Liver (tissue), 9 donors: Measurements from ENCODE around the gene PIK3R3. TPM values are rescaled to one million over a fixed set of nuclear protein-coding genes. Genes with fewer than 3 reads are reported as not detected.

ENCODE experiments used
- DNase-seq: peaks from one replicate; pipeline ENCODE4 v3.0.0-alpha.2; 2017; ENCODE audit warnings: low spot score
- H3K27ac ChIP-seq, 2 donors: one replicate each; pipeline ENCODE4 v1.7.0; 2013; ENCODE audit warnings: inconsistent platforms in 2 of 2, low read length in 2 of 2, control low read depth in 1 of 2, low read depth in 1 of 2, mild to moderate bottlenecking in 1 of 2
- H3K27me3 ChIP-seq, 4 donors: one replicate each; pipeline versions ENCODE4 v1.6.1 to v1.7.0; 2013; ENCODE audit warnings: low read length in 3 of 4, inconsistent platforms in 1 of 4, mild to moderate bottlenecking in 1 of 4, moderate library complexity in 1 of 4; ENCODE audit not compliant: control insufficient read depth in 4 of 4, insufficient read depth in 4 of 4
- H3K36me3 ChIP-seq, 4 donors: one replicate each; pipeline versions ENCODE4 v1.6.1 to v1.7.0; 2013; ENCODE audit warnings: low read length in 3 of 4, mild to moderate bottlenecking in 3 of 4, low read depth in 1 of 4, moderate library complexity in 1 of 4; ENCODE audit not compliant: control insufficient read depth in 4 of 4, insufficient read depth in 3 of 4
- H3K4me1 ChIP-seq, 4 donors: one replicate each; pipeline versions ENCODE4 v1.6.1 to v1.7.0; 2013; ENCODE audit warnings: low read length in 3 of 4, mild to moderate bottlenecking in 3 of 4, moderate library complexity in 1 of 4; ENCODE audit not compliant: control insufficient read depth in 4 of 4, insufficient read depth in 4 of 4
- H3K4me3 ChIP-seq, 3 donors: one replicate each; pipeline versions ENCODE4 v1.6.1 to v1.7.0; 2013; ENCODE audit warnings: low read length in 3 of 3, control low read depth in 1 of 3, low read depth in 1 of 3, mild to moderate bottlenecking in 1 of 3
- H3K9ac ChIP-seq, 2 donors: one replicate each; pipeline ENCODE4 v1.7.0; 2013; ENCODE audit warnings: low read length in 2 of 2, mild to moderate bottlenecking in 2 of 2, moderate library complexity in 2 of 2, control low read depth in 1 of 2, low read depth in 1 of 2
- H3K9me3 ChIP-seq, 4 donors: one replicate each; pipeline versions ENCODE4 v1.6.1 to v1.7.0; 2013; ENCODE audit warnings: low read length in 3 of 4; ENCODE audit not compliant: control insufficient read depth in 4 of 4
- EGR1 ChIP-seq, 2 donors: IDR thresholded peaks; 2 replicates each; pipeline ENCODE4 v1.6.1; 2016 to 2018; ENCODE audit warnings: antibody characterized with exemption in 2 of 2, low read depth in 2 of 2
- FOXA1 ChIP-seq: IDR thresholded peaks from 2 replicates; pipeline ENCODE4 v1.6.1; 2016; ENCODE audit warnings: antibody characterized with exemption
- FOXA2 ChIP-seq: IDR thresholded peaks from 2 replicates; pipeline ENCODE4 v1.6.1; 2016; ENCODE audit warnings: antibody characterized with exemption
- GABPA ChIP-seq, 2 donors: IDR thresholded peaks in 1 of 2; conservative IDR thresholded peaks in 1 of 2; 2 replicates each; pipeline ENCODE4 v1.6.1; 2016; ENCODE audit warnings: antibody characterized with exemption in 2 of 2, mild to moderate bottlenecking in 1 of 2, moderate library complexity in 1 of 2
- HNF4A ChIP-seq, 2 donors: conservative IDR thresholded peaks; 2 replicates each; pipeline ENCODE4 v1.6.1; 2016; ENCODE audit warnings: antibody characterized with exemption in 2 of 2, mild to moderate bottlenecking in 2 of 2
- HNF4G ChIP-seq: IDR thresholded peaks from 2 replicates; pipeline ENCODE4 v1.6.1; 2016; ENCODE audit warnings: antibody characterized with exemption
- JUND ChIP-seq, 2 donors: IDR thresholded peaks; 2 replicates each; pipeline ENCODE4 v1.6.1; 2016; ENCODE audit warnings: antibody characterized with exemption in 2 of 2
- NR2F2 ChIP-seq: IDR thresholded peaks from 2 replicates; pipeline ENCODE4 v1.6.1; 2016; ENCODE audit warnings: antibody characterized with exemption
- RAD21 ChIP-seq, 2 donors: IDR thresholded peaks; 2 replicates each; pipeline ENCODE4 v1.6.1; 2016; ENCODE audit warnings: antibody characterized with exemption in 2 of 2, mild to moderate bottlenecking in 2 of 2
- RXRA ChIP-seq, 2 donors: IDR thresholded peaks; 2 replicates each; pipeline ENCODE4 v1.6.1; 2017 to 2018; ENCODE audit warnings: antibody characterized with exemption in 2 of 2, mild to moderate bottlenecking in 1 of 2
- SP1 ChIP-seq: IDR thresholded peaks from 2 replicates; pipeline ENCODE4 v1.6.1; 2018; ENCODE audit warnings: antibody characterized with exemption, mild to moderate bottlenecking
- TAF1 ChIP-seq: conservative IDR thresholded peaks from 2 replicates; pipeline ENCODE4 v1.6.1; 2016; ENCODE audit warnings: antibody characterized with exemption, mild to moderate bottlenecking
- YY1 ChIP-seq: IDR thresholded peaks from 2 replicates; pipeline ENCODE4 v1.6.1; 2016; ENCODE audit warnings: antibody characterized with exemption, mild to moderate bottlenecking
- WGBS: extraction: QIAGEN DNeasy Blood & Tissue Kit; methylation state at CpG from one replicate; pipeline ENCODE4 v1.1.7; 2013; 5-methylcytosine and 5-hydroxymethylcytosine counted together
- polyA plus RNA-seq, 2 donors: library from polyadenylated mRNA; stranded (reverse) in 1 of 2; unstranded in 1 of 2; fragments of 200-250 nt in 1 of 2; fragments of >200 nt in 1 of 2; fragmentation: Nextera tagmentation in 1 of 2; extraction: Ambion mirVana in 1 of 2; gene quantifications; one replicate each; pipeline versions ENCODE4 v1.2.1 to v1.2.3, GENCODE V29; 2013 to 2015
- total RNA-seq, 2 donors: library from RNA; depleted of rRNA; stranded (reverse); fragments of >200 nt; gene quantifications; one replicate each; pipeline ENCODE4 v1.2.3, GENCODE V29; 2014
- TF ChIP-seq, protein P1 (sequence below): IDR thresholded peaks from 2 replicates; pipeline ENCODE4 v1.6.1; 2016; ENCODE audit warnings: antibody characterized with exemption, mild to moderate bottlenecking
- TF ChIP-seq, protein P2 (sequence below): IDR thresholded peaks from 2 replicates; pipeline ENCODE4 v1.6.1; 2016; ENCODE audit warnings: antibody characterized with exemption
- TF ChIP-seq, protein P3 (sequence below): fragments of 150-350 bp; IDR thresholded peaks from 2 replicates; pipeline ENCODE4 v1.5.1; 2017; ENCODE audit warnings: improper control_type of control experiment, low read depth, low read length; ENCODE audit not compliant: missing input control
- TF ChIP-seq, protein P4 (sequence below): IDR thresholded peaks from 2 replicates; pipeline ENCODE4 v1.6.1; 2016; ENCODE audit warnings: antibody characterized with exemption
- donor health status: healthy.
- donor health status: healthy.
- donor health status: healthy.
- donor health status: healthy.
- donor health status: healthy.

PIK3R3 gene
- total and polyA plus RNA-seq, 4 donors: 1.5 to 4.6 (median 2.7) TPM

DNA sequence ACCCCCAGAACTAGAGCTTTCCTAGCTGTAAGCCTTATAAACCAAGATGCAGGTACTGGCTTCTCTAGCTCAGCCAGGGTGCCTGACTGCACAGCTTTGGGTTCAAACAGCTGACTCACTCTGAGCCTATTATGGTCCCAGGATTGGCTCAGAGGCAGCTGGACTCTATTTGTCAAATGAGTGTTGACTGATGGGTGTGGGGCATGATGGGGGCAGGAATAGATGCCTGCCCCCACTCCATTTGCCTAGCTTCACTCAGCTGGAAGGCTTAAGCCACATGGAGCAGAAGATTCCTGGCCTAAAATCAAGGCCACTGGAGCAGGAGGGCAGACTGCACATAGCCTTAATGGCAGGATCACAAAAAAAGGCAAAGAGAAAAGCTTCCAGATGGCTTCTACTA is 90.5 kb downstream of the PIK3R3 start:
- no peak overlapping the region for H3K27ac ChIP-seq

DNA sequence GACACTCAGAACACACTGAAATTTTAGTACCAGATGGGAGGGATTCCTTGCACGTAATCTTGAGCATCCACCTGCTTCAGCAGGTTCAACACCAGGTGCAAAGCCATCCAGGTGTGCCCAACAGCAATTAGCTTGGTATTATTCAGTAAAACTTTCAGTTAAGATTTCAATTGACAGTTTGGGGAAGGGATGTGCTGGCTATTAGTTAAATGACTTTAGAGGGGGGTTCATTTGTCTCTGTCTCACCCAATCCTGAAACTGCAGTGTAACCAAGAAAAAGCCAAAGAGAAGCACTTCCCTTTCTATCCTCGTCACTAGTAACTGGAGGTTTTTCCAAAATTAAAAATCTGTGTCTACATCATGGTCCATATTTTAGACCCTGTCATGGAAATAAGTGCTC is 90.9 kb downstream of the PIK3R3 start:
- Histone ChIP-seq H3K9me3 (no peaks in the 10 kb centered on the region), H3K4me3 (no peak overlapping the region), H3K27ac (no peak overlapping the region), H3K36me3 (no peaks in the 10 kb centered on the region), H3K9ac (no peak overlapping the region), H3K4me1 (peaks cover 0 to 5% (median 2%) of the 10 kb centered on the region in 4 donors), H3K27me3 (no peaks in the 10 kb centered on the region)
- DNase-seq: no peak
- TF ChIP-seq HNF4A (conservative IDR thresholded peaks at IDR 0.05): no peak
- no peak for TF ChIP-seq TAF1
- no peak for TF ChIP-seq EGR1 (IDR thresholded peaks at IDR 0.05; ENCODE audit: low read depth in 2 of 2)
- no peak for TF ChIP-seq FOXA1
- TF ChIP-seq SP1: no peak
- TF ChIP-seq YY1: no peak
- no peak for TF ChIP-seq FOXA2
- no peak for TF ChIP-seq NR2F2
- TF ChIP-seq, protein P1, sequence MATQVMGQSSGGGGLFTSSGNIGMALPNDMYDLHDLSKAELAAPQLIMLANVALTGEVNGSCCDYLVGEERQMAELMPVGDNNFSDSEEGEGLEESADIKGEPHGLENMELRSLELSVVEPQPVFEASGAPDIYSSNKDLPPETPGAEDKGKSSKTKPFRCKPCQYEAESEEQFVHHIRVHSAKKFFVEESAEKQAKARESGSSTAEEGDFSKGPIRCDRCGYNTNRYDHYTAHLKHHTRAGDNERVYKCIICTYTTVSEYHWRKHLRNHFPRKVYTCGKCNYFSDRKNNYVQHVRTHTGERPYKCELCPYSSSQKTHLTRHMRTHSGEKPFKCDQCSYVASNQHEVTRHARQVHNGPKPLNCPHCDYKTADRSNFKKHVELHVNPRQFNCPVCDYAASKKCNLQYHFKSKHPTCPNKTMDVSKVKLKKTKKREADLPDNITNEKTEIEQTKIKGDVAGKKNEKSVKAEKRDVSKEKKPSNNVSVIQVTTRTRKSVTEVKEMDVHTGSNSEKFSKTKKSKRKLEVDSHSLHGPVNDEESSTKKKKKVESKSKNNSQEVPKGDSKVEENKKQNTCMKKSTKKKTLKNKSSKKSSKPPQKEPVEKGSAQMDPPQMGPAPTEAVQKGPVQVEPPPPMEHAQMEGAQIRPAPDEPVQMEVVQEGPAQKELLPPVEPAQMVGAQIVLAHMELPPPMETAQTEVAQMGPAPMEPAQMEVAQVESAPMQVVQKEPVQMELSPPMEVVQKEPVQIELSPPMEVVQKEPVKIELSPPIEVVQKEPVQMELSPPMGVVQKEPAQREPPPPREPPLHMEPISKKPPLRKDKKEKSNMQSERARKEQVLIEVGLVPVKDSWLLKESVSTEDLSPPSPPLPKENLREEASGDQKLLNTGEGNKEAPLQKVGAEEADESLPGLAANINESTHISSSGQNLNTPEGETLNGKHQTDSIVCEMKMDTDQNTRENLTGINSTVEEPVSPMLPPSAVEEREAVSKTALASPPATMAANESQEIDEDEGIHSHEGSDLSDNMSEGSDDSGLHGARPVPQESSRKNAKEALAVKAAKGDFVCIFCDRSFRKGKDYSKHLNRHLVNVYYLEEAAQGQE: no peak
- TF ChIP-seq, protein P2, sequence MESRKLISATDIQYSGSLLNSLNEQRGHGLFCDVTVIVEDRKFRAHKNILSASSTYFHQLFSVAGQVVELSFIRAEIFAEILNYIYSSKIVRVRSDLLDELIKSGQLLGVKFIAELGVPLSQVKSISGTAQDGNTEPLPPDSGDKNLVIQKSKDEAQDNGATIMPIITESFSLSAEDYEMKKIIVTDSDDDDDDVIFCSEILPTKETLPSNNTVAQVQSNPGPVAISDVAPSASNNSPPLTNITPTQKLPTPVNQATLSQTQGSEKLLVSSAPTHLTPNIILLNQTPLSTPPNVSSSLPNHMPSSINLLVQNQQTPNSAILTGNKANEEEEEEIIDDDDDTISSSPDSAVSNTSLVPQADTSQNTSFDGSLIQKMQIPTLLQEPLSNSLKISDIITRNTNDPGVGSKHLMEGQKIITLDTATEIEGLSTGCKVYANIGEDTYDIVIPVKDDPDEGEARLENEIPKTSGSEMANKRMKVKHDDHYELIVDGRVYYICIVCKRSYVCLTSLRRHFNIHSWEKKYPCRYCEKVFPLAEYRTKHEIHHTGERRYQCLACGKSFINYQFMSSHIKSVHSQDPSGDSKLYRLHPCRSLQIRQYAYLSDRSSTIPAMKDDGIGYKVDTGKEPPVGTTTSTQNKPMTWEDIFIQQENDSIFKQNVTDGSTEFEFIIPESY: no peak
- TF ChIP-seq, protein P3, sequence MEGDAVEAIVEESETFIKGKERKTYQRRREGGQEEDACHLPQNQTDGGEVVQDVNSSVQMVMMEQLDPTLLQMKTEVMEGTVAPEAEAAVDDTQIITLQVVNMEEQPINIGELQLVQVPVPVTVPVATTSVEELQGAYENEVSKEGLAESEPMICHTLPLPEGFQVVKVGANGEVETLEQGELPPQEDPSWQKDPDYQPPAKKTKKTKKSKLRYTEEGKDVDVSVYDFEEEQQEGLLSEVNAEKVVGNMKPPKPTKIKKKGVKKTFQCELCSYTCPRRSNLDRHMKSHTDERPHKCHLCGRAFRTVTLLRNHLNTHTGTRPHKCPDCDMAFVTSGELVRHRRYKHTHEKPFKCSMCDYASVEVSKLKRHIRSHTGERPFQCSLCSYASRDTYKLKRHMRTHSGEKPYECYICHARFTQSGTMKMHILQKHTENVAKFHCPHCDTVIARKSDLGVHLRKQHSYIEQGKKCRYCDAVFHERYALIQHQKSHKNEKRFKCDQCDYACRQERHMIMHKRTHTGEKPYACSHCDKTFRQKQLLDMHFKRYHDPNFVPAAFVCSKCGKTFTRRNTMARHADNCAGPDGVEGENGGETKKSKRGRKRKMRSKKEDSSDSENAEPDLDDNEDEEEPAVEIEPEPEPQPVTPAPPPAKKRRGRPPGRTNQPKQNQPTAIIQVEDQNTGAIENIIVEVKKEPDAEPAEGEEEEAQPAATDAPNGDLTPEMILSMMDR: no peak
- no peak for TF ChIP-seq RXRA (IDR thresholded peaks at IDR 0.05)
- no peak for TF ChIP-seq GABPA (IDR thresholded peaks at IDR 0.05 in 1 of 2, conservative IDR thresholded peaks at IDR 0.05 in 1 of 2)
- no peak for TF ChIP-seq HNF4G
- TF ChIP-seq JUND (IDR thresholded peaks at IDR 0.05): no peak
- no peak for TF ChIP-seq RAD21 (IDR thresholded peaks at IDR 0.05)
- WGBS: 92% methylated on average over 2 of the region's 2 CpGs

More for the DNA sequence above, 90.5 kb downstream of the PIK3R3 start:
- Histone ChIP-seq H3K9me3 (no peaks in the 10 kb centered on the region), H3K4me1 (peaks cover 0 to 4% (median 2%) of the 10 kb centered on the region in 4 donors), H3K36me3 (no peaks in the 10 kb centered on the region), H3K27me3 (no peaks in the 10 kb centered on the region), H3K4me3 (no peak overlapping the region), H3K9ac (no peak overlapping the region)
- TF ChIP-seq EGR1 (IDR thresholded peaks at IDR 0.05; ENCODE audit: low read depth in 2 of 2) (no peak), NR2F2 (no peak), JUND (IDR thresholded peaks at IDR 0.05) (no peak), FOXA2 (no peak)
- TF ChIP-seq, protein P4, sequence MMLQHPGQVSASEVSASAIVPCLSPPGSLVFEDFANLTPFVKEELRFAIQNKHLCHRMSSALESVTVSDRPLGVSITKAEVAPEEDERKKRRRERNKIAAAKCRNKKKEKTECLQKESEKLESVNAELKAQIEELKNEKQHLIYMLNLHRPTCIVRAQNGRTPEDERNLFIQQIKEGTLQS: no peak
- DNase-seq: no peak
